HepG2 (cell line): ENCODE data around the gene RNU7-1. TPM values are rescaled to one million over a fixed set of nuclear protein-coding genes. Genes with fewer than 3 reads are reported as not detected.

ENCODE experiments used
- CREM ChIP-seq, 2 experiments: sonication (generic) in 1 of 2; formaldehyde crosslinking in 1 of 2; IDR thresholded peaks; 2 replicates each; pipeline versions ENCODE4 v1.4.0 to v1.6.1; 2016 to 2020; ENCODE audit warnings: antibody characterized with exemption in 1 of 2, mild to moderate bottlenecking in 1 of 2, missing genetic modification reagents in 1 of 2
- CTCF ChIP-seq: sonication (generic); formaldehyde crosslinking; IDR thresholded peaks from 2 replicates; pipeline ENCODE4 v1.5.0; 2020; ENCODE audit warnings: mild to moderate bottlenecking, missing genetic modification reagents, moderate library complexity
- KDM4B ChIP-seq: sonication (generic); formaldehyde crosslinking; IDR thresholded peaks from 2 replicates; pipeline ENCODE4 v1.4.0; 2020; ENCODE audit warnings: missing genetic modification reagents
- NONO ChIP-seq, 2 experiments: fragments of 450-650 bp in 1 of 2; sonication (generic) in 1 of 2; formaldehyde crosslinking in 1 of 2; IDR thresholded peaks in 1 of 2; conservative IDR thresholded peaks in 1 of 2; 2 replicates each; pipeline versions ENCODE4 v1.6.1 to v1.8.0; 2017 to 2022; ENCODE audit warnings: mild to moderate bottlenecking in 1 of 2, missing genetic modification reagents in 1 of 2, moderate library complexity in 1 of 2
- RORA ChIP-seq: sonication (generic); formaldehyde crosslinking; IDR thresholded peaks from 2 replicates; pipeline ENCODE4 v1.5.0; 2020; ENCODE audit warnings: mild to moderate bottlenecking, missing genetic modification reagents, moderate library complexity
- SIN3B ChIP-seq: fragments of 150-350 bp; IDR thresholded peaks from 2 replicates; pipeline ENCODE4 v1.6.1; 2014; ENCODE audit warnings: low read length
- SUZ12 ChIP-seq: fragments of 150-350 bp; IDR thresholded peaks from 2 replicates; pipeline ENCODE4 v1.6.1; 2014; ENCODE audit warnings: low read depth, low read length
- ZNF251 ChIP-seq: sonication (generic); formaldehyde crosslinking; IDR thresholded peaks from 2 replicates; pipeline ENCODE4 v1.9.0; 2021; ENCODE audit warnings: mild to moderate bottlenecking, missing genetic modification reagents
- ZNF331 ChIP-seq: sonication (generic); formaldehyde crosslinking; IDR thresholded peaks from 2 replicates; pipeline ENCODE4 v1.4.0; 2020; ENCODE audit warnings: missing genetic modification reagents
- polyA plus RNA-seq, 8 experiments: library from polyadenylated mRNA; depleted of rRNA in 3 of 8; stranded (reverse) in 7 of 8; unstranded in 1 of 8; fragments of >200 nt; fragmentation: Illumina TruSeq in 4 of 8; extraction: Trizol in 4 of 8; gene quantifications; 2 replicates each; pipeline versions ENCODE4 v1.2.1 to v1.2.3, GENCODE V29; 2011 to 2016; ENCODE audit warnings: low read depth in 4 of 8, missing spikeins in 1 of 8, mixed read lengths in 1 of 8; ENCODE audit not compliant: insufficient read depth in 1 of 8
- total RNA-seq, 5 experiments: library from RNA; depleted of rRNA; stranded (reverse); fragments of >200 nt; fragmentation: Illumina TruSeq; extraction: Trizol; gene quantifications; 2 replicates each; pipeline ENCODE4 v1.2.3, GENCODE V29; 2016; ENCODE audit warnings: low read depth in 1 of 5
- TF ChIP-seq, protein P1 (sequence below): sonication (generic); formaldehyde crosslinking; IDR thresholded peaks from 2 replicates; pipeline ENCODE4 v1.4.0; 2020; ENCODE audit warnings: mild to moderate bottlenecking, missing genetic modification reagents, borderline replicate concordance
- TF ChIP-seq, protein P2 (sequence below): sonication (generic); formaldehyde crosslinking; IDR thresholded peaks from 2 replicates; pipeline ENCODE4 v1.4.0; 2020; ENCODE audit warnings: missing genetic modification reagents
- TF ChIP-seq, protein P3 (sequence below): sonication (generic); formaldehyde crosslinking; IDR thresholded peaks from 2 replicates; pipeline ENCODE4 v1.5.1; 2020; ENCODE audit warnings: mild to moderate bottlenecking, missing genetic modification reagents

Gene RNU7-1
- total and polyA plus RNA-seq, 2 of the 13 experiments (the other 11 are each of a cell fraction or from before 2014, with no cell fraction given): not detected

- TF ChIP-seq ZNF331 (peak; percentile 85), ZNF251 (CRISPR knock-in tag) (no peak), CTCF (CRISPR knock-in tag) (no peak), NONO (IDR thresholded peaks at IDR 0.05) (no peak), NONO (CRISPR knock-in tag; conservative IDR thresholded peaks at IDR 0.05) (peak; percentile 83), CREM (IDR thresholded peaks at IDR 0.05) (peak; percentile 66; the same call in 1 of the 2 replicates), CREM (CRISPR knock-in tag; IDR thresholded peaks at IDR 0.05) (no peak), SIN3B (no peak), RORA (CRISPR knock-in tag) (no peak), SUZ12 (no peak), KDM4B (CRISPR knock-in tag) (peak; percentile 81; the same call in 1 of the 2 replicates)
- TF ChIP-seq, protein P1, sequence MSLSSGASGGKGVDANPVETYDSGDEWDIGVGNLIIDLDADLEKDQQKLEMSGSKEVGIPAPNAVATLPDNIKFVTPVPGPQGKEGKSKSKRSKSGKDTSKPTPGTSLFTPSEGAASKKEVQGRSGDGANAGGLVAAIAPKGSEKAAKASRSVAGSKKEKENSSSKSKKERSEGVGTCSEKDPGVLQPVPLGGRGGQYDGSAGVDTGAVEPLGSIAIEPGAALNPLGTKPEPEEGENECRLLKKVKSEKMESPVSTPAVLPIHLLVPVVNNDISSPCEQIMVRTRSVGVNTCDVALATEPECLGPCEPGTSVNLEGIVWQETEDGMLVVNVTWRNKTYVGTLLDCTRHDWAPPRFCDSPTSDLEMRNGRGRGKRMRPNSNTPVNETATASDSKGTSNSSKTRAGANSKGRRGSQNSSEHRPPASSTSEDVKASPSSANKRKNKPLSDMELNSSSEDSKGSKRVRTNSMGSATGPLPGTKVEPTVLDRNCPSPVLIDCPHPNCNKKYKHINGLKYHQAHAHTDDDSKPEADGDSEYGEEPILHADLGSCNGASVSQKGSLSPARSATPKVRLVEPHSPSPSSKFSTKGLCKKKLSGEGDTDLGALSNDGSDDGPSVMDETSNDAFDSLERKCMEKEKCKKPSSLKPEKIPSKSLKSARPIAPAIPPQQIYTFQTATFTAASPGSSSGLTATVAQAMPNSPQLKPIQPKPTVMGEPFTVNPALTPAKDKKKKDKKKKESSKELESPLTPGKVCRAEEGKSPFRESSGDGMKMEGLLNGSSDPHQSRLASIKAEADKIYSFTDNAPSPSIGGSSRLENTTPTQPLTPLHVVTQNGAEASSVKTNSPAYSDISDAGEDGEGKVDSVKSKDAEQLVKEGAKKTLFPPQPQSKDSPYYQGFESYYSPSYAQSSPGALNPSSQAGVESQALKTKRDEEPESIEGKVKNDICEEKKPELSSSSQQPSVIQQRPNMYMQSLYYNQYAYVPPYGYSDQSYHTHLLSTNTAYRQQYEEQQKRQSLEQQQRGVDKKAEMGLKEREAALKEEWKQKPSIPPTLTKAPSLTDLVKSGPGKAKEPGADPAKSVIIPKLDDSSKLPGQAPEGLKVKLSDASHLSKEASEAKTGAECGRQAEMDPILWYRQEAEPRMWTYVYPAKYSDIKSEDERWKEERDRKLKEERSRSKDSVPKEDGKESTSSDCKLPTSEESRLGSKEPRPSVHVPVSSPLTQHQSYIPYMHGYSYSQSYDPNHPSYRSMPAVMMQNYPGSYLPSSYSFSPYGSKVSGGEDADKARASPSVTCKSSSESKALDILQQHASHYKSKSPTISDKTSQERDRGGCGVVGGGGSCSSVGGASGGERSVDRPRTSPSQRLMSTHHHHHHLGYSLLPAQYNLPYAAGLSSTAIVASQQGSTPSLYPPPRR (CRISPR knock-in tag): peak; percentile 59; the same call in 1 of the 2 replicates
- TF ChIP-seq, protein P2, sequence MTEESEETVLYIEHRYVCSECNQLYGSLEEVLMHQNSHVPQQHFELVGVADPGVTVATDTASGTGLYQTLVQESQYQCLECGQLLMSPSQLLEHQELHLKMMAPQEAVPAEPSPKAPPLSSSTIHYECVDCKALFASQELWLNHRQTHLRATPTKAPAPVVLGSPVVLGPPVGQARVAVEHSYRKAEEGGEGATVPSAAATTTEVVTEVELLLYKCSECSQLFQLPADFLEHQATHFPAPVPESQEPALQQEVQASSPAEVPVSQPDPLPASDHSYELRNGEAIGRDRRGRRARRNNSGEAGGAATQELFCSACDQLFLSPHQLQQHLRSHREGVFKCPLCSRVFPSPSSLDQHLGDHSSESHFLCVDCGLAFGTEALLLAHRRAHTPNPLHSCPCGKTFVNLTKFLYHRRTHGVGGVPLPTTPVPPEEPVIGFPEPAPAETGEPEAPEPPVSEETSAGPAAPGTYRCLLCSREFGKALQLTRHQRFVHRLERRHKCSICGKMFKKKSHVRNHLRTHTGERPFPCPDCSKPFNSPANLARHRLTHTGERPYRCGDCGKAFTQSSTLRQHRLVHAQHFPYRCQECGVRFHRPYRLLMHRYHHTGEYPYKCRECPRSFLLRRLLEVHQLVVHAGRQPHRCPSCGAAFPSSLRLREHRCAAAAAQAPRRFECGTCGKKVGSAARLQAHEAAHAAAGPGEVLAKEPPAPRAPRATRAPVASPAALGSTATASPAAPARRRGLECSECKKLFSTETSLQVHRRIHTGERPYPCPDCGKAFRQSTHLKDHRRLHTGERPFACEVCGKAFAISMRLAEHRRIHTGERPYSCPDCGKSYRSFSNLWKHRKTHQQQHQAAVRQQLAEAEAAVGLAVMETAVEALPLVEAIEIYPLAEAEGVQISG (CRISPR knock-in tag): peak; percentile 40; the same call in 1 of the 2 replicates
- TF ChIP-seq, protein P3, sequence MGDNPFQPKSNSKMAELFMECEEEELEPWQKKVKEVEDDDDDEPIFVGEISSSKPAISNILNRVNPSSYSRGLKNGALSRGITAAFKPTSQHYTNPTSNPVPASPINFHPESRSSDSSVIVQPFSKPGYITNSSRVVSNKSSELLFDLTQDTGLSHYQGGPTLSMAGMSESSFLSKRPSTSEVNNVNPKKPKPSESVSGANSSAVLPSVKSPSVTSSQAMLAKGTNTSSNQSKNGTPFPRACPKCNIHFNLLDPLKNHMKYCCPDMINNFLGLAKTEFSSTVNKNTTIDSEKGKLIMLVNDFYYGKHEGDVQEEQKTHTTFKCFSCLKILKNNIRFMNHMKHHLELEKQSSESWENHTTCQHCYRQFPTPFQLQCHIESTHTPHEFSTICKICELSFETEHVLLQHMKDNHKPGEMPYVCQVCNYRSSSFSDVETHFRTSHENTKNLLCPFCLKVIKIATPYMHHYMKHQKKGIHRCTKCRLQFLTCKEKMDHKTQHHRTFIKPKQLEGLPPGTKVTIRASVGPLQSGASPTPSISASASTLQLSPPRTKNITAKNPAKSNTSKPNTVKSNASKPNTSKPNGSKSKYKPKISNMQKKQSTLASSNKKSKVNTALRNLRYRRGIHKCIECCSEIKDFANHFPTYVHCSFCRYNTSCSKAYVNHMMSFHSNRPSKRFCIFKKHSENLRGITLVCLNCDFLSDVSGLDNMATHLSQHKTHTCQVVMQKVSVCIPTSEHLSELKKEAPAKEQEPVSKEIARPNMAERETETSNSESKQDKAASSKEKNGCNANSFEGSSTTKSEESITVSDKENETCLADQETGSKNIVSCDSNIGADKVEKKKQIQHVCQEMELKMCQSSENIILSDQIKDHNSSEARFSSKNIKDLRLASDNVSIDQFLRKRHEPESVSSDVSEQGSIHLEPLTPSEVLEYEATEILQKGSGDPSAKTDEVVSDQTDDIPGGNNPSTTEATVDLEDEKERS (CRISPR knock-in tag): no peak
Observed at GRCh38 chr12:6981152-6982052, 37.8 kb downstream of the RNU7-1 start (continued).
